SK-N-SH treated with all-trans-retinoic acid at 6 μM for 48 hours (cell line): Measurements from ENCODE around the gene TJP2.

Source experiments
- ATAC-seq: fragments of 200-7000 bp; cut with Tn5 transposase; 3 replicates; pipeline ENCODE4 v1.9.1; 2020; ENCODE audit warnings: mild to moderate bottlenecking, moderate library complexity
- BACH2 ChIP-seq: fragments of 250-450 bp; sonication (Bioruptor Pico); IDR thresholded peaks from 2 replicates; pipeline ENCODE4 v1.9.0; 2021; ENCODE audit warnings: mild to moderate bottlenecking, borderline replicate concordance
- GLIS3 ChIP-seq: fragments of 250-450 bp; sonication (Bioruptor Pico); IDR thresholded peaks from 2 replicates; pipeline ENCODE4 v1.5.0; 2020; ENCODE audit warnings: mild to moderate bottlenecking, moderate library complexity
- ISL1 ChIP-seq: fragments of 250-450 bp; sonication (Bioruptor Pico); IDR thresholded peaks from 2 replicates; pipeline ENCODE4 v2.1.2; 2022; ENCODE audit warnings: mild to moderate bottlenecking, moderate library complexity
- OSR1 ChIP-seq: fragments of 250-450 bp; sonication (Bioruptor Pico); IDR thresholded peaks from 2 replicates; pipeline ENCODE4 v1.8.0; 2022; ENCODE audit warnings: moderate library complexity, mild to moderate bottlenecking, inconsistent platforms
- PATZ1 ChIP-seq: fragments of 250-450 bp; sonication (Bioruptor Pico); IDR thresholded peaks from 2 replicates; pipeline ENCODE4 v1.8.0; 2020; ENCODE audit warnings: mild to moderate bottlenecking, moderate library complexity, borderline replicate concordance
- PPARA ChIP-seq: fragments of 250-450 bp; sonication (Bioruptor Pico); IDR thresholded peaks from 2 replicates; pipeline ENCODE4 v1.5.0; 2020; ENCODE audit warnings: mild to moderate bottlenecking, borderline replicate concordance
- RARB ChIP-seq: fragments of 250-450 bp; sonication (Bioruptor Pico); IDR thresholded peaks from 2 replicates; pipeline ENCODE4 v1.8.0; 2021; ENCODE audit warnings: mild to moderate bottlenecking, moderate library complexity
- SNAI2 ChIP-seq: fragments of 250-450 bp; sonication (Bioruptor Pico); IDR thresholded peaks from 2 replicates; pipeline ENCODE4 v1.5.0; 2020; ENCODE audit warnings: mild to moderate bottlenecking, moderate library complexity
- TCF4 ChIP-seq: fragments of 250-450 bp; sonication (Bioruptor Pico); IDR thresholded peaks from 2 replicates; pipeline ENCODE4 v1.8.0; 2021; ENCODE audit warnings: mild to moderate bottlenecking, moderate library complexity, borderline replicate concordance
- TOX ChIP-seq: fragments of 250-450 bp; sonication (Bioruptor Pico); IDR thresholded peaks from 2 replicates; pipeline ENCODE4 v1.8.0; 2021; ENCODE audit warnings: mild to moderate bottlenecking, moderate library complexity, borderline replicate concordance
- TSHZ2 ChIP-seq: fragments of 250-450 bp; sonication (Bioruptor Pico); IDR thresholded peaks from 2 replicates; pipeline ENCODE4 v1.5.0; 2020; ENCODE audit warnings: mild to moderate bottlenecking, moderate library complexity
- ZC3H10 ChIP-seq: fragments of 250-450 bp; sonication (Bioruptor Pico); IDR thresholded peaks from 2 replicates; pipeline ENCODE4 v1.5.1; 2021; ENCODE audit warnings: mild to moderate bottlenecking, moderate library complexity
- ZFP3 ChIP-seq: fragments of 250-450 bp; sonication (Bioruptor Pico); IDR thresholded peaks from 2 replicates; pipeline ENCODE4 v1.5.0; 2020; ENCODE audit warnings: mild to moderate bottlenecking, moderate library complexity
- ZFP30 ChIP-seq: fragments of 450-650 bp; formaldehyde crosslinking; IDR thresholded peaks from 2 replicates; pipeline ENCODE4 v1.5.0; 2022; ENCODE audit warnings: mild to moderate bottlenecking, moderate library complexity
- ZNF565 ChIP-seq: fragments of 450-650 bp; formaldehyde crosslinking; conservative IDR thresholded peaks from 2 replicates; pipeline ENCODE4 v1.5.0; 2020; ENCODE audit warnings: low read depth, mild to moderate bottlenecking, moderate library complexity
- ZNF70 ChIP-seq: fragments of 450-650 bp; formaldehyde crosslinking; IDR thresholded peaks from 2 replicates; pipeline ENCODE4 v1.5.0; 2020; ENCODE audit warnings: mild to moderate bottlenecking, moderate library complexity
- ZNF8 ChIP-seq: fragments of 450-650 bp; formaldehyde crosslinking; IDR thresholded peaks from 2 replicates; pipeline ENCODE4 v1.5.0; 2020; ENCODE audit warnings: mild to moderate bottlenecking, moderate library complexity
- TF ChIP-seq, protein P1 (sequence below): fragments of 250-450 bp; sonication (Bioruptor Pico); IDR thresholded peaks from 2 replicates; pipeline ENCODE4 v1.5.1; 2021; ENCODE audit warnings: mild to moderate bottlenecking, moderate library complexity
- TF ChIP-seq, protein P2 (sequence below): fragments of 250-450 bp; sonication (Bioruptor Pico); IDR thresholded peaks from 2 replicates; pipeline ENCODE4 v1.8.0; 2021; ENCODE audit warnings: low read depth, mild to moderate bottlenecking, moderate library complexity, borderline replicate concordance
- TF ChIP-seq, protein P3 (sequence below): fragments of 250-450 bp; sonication (Bioruptor Pico); IDR thresholded peaks from 2 replicates; pipeline ENCODE4 v1.5.1; 2020; ENCODE audit warnings: low read depth, mild to moderate bottlenecking, moderate library complexity

Gene TJP2

DNA sequence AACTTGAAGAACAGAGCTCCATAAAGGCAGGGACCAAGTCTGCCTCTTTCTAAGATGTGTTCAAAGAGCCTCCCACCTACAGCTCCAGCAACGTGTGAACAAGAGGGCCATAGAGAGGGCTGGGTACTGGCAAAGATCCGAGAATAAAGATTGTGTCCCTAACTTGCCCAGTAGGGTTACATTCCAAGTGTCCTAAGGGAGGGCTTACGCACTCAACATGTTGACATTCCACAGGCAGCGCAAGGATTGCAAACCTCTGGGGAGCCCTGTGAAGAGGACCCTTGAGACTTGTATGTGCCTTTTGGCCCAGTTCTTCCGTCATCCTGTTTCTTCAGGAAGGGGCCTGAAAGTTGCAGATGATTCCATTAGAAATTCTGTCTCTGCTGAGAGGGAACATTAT, 102.7 kb downstream of the TJP2 start:
- no peak for TF ChIP-seq TCF4 (CRISPR knock-in tag)
- TF ChIP-seq PPARA (CRISPR knock-in tag): no peak
- TF ChIP-seq, protein P1, sequence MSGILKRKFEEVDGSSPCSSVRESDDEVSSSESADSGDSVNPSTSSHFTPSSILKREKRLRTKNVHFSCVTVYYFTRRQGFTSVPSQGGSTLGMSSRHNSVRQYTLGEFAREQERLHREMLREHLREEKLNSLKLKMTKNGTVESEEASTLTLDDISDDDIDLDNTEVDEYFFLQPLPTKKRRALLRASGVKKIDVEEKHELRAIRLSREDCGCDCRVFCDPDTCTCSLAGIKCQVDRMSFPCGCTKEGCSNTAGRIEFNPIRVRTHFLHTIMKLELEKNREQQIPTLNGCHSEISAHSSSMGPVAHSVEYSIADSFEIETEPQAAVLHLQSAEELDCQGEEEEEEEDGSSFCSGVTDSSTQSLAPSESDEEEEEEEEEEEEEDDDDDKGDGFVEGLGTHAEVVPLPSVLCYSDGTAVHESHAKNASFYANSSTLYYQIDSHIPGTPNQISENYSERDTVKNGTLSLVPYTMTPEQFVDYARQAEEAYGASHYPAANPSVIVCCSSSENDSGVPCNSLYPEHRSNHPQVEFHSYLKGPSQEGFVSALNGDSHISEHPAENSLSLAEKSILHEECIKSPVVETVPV (CRISPR knock-in tag): no peak
- no peak for TF ChIP-seq TSHZ2 (CRISPR knock-in tag)
- TF ChIP-seq GLIS3: no peak
- TF ChIP-seq, protein P2, sequence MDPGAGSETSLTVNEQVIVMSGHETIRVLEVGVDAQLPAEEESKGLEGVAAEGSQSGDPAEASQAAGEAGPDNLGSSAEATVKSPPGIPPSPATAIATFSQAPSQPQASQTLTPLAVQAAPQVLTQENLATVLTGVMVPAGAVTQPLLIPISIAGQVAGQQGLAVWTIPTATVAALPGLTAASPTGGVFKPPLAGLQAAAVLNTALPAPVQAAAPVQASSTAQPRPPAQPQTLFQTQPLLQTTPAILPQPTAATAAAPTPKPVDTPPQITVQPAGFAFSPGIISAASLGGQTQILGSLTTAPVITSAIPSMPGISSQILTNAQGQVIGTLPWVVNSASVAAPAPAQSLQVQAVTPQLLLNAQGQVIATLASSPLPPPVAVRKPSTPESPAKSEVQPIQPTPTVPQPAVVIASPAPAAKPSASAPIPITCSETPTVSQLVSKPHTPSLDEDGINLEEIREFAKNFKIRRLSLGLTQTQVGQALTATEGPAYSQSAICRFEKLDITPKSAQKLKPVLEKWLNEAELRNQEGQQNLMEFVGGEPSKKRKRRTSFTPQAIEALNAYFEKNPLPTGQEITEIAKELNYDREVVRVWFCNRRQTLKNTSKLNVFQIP (CRISPR knock-in tag): no peak
- TF ChIP-seq ZNF565 (CRISPR knock-in tag): no peak
- ATAC-seq: no peak

DNA sequence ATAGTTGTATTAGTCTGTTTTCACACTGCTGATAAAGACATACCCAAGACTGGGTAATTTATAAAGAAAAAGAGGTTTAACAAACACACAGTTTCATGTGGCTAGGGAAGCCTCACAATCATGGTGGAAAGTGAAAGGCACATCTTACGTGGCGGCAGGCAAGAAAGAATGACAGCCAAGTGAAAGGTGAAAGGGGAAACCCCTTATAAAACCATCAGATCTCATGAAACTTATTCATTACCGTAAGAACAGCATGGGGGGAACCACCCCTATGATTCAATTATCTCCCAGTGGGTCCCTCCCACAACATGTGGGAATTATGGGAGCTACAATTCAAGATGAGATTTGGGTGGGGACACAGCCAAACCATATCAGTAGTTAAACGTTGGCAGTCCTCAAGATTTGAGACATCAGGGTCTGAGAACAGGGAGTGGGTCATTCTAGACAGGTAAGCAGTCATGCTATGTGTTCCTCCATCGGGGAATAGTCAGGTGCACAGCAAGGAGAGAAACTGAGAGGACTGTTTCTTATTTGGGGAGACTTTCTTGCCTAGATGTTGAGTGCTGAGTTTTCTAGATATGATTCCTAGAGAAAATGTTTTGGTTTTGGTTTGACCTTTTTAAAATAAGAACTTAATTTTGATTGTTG, 105.1 kb downstream of the TJP2 start:
- TF ChIP-seq, protein P2 (CRISPR knock-in tag): no peak
- TF ChIP-seq ZNF565 (CRISPR knock-in tag): no peak
- no peak for TF ChIP-seq ZFP30 (CRISPR knock-in tag)
- TF ChIP-seq TCF4 (CRISPR knock-in tag): no peak

DNA sequence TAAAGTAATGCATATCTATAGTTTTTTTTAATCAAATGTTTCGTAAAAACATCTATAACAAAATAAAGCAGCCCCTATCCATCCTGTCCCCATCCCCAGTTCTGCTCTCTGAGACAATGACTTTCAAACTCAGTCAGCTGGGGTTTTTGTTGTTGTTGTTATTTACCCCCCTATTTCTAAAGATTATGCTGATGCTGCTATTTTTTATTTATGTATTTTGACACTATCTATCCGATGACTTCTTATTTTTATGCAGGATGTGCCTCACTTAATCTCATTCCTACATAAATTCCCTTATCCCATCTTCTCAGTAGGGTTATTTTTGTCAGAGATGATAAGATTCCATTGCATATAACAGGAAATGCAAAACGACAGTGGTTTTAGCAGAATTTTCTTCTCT, 105.7 kb downstream of the TJP2 start:
- TF ChIP-seq ZNF70 (CRISPR knock-in tag) (no peak), PATZ1 (CRISPR knock-in tag) (no peak), ZNF8 (CRISPR knock-in tag) (no peak), PPARA (CRISPR knock-in tag) (no peak), BACH2 (CRISPR knock-in tag) (no peak), TOX (CRISPR knock-in tag) (no peak), ZNF565 (CRISPR knock-in tag) (no peak), TSHZ2 (CRISPR knock-in tag) (no peak), ISL1 (CRISPR knock-in tag) (no peak), ZFP3 (CRISPR knock-in tag) (no peak), OSR1 (no peak), RARB (CRISPR knock-in tag) (no peak), TCF4 (CRISPR knock-in tag) (no peak), SNAI2 (CRISPR knock-in tag) (no peak), ZC3H10 (CRISPR knock-in tag) (no peak)
- TF ChIP-seq, protein P3, sequence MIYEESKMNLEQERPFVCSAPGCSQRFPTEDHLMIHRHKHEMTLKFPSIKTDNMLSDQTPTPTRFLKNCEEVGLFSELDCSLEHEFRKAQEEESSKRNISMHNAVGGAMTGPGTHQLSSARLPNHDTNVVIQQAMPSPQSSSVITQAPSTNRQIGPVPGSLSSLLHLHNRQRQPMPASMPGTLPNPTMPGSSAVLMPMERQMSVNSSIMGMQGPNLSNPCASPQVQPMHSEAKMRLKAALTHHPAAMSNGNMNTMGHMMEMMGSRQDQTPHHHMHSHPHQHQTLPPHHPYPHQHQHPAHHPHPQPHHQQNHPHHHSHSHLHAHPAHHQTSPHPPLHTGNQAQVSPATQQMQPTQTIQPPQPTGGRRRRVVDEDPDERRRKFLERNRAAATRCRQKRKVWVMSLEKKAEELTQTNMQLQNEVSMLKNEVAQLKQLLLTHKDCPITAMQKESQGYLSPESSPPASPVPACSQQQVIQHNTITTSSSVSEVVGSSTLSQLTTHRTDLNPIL (CRISPR knock-in tag): no peak
- TF ChIP-seq, protein P2 (CRISPR knock-in tag): no peak
- ATAC-seq: no peak

More for the DNA sequence above, 105.1 kb downstream of the TJP2 start:
- ATAC-seq: no peak
